ENCODE results near the gene ATG4C.

DNA sequence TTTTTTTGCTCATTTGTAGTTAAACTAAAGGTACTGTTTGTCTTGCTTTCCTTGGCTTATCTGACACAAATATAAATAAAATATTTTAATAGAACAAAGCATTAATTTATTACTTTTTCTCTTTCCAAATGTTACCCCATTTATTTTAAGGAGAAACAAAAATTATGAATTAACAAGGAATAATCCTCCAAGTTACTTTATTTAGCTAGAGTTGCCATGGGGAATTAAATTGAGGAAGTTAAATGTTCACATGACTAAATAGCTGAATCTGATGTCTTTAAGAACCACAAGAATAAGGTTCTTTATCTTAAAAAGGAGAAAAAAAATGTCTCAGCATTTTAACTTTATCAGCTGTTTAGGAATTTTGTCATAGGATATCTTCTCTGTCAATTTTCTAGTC, 12.3 kb downstream of the ATG4C start:
- no peak for TF ChIP-seq PRPF4 (IDR thresholded peaks at IDR 0.05; ENCODE audit: low read depth, low read length, poor library complexity, severe bottlenecking)
- no peak for TF ChIP-seq MXD4 (CRISPR knock-in tag; IDR thresholded peaks at IDR 0.05)
- TF ChIP-seq HCFC1 (IDR thresholded peaks at IDR 0.05; ENCODE audit: low read depth, low read length), result no peak
- no peak for TF ChIP-seq CHD2 (IDR thresholded peaks at IDR 0.05; ENCODE audit: low read depth, low read length)
